Psoas muscle (tissue), 8 donors: ENCODE measurements around the gene MORN5. TPM values are rescaled to one million over a fixed set of nuclear protein-coding genes. Genes with fewer than 3 reads are reported as not detected.

Source experiments
- ATAC-seq, 4 donors: fragments of 200-7000 bp; cut with Tn5 transposase; one replicate each; pipeline ENCODE4 v1.9.1; 2020; ENCODE audit warnings: moderate library complexity in 3 of 4, mild to moderate bottlenecking in 2 of 4
- DNase-seq, 2 donors: peaks; one replicate each; pipeline ENCODE4 v3.0.0-alpha.2; 2020
- H3K27ac ChIP-seq: fragments of 200-600 bp; one replicate; pipeline ENCODE4 v1.8.0; 2022
- H3K27me3 ChIP-seq, 3 donors: fragments of 200-600 bp in 1 of 3; one replicate each; pipeline versions ENCODE4 v1.6.1 to v1.8.0; 2013 to 2022; ENCODE audit warnings: low read length in 2 of 3, mild to moderate bottlenecking in 2 of 3, moderate library complexity in 1 of 3; ENCODE audit not compliant: insufficient read depth in 3 of 3
- H3K36me3 ChIP-seq, 2 donors: fragments of 200-600 bp in 1 of 2; one replicate each; pipeline versions ENCODE4 v1.6.1 to v1.8.0; 2013 to 2022; ENCODE audit warnings: low read depth in 1 of 2, mild to moderate bottlenecking in 1 of 2, moderate library complexity in 1 of 2; ENCODE audit not compliant: insufficient read depth in 1 of 2
- H3K4me1 ChIP-seq: fragments of 200-600 bp; one replicate; pipeline ENCODE4 v1.8.0; 2022
- H3K4me3 ChIP-seq: fragments of 200-600 bp; one replicate; pipeline ENCODE4 v1.8.0; 2022; ENCODE audit warnings: mild to moderate bottlenecking
- H3K9me3 ChIP-seq: fragments of 200-600 bp; one replicate; pipeline ENCODE4 v1.8.0; 2022
- CTCF ChIP-seq: fragments of 200-600 bp; IDR thresholded peaks from one replicate; pipeline ENCODE4 v1.8.0; 2022; ENCODE audit warnings: antibody characterized with exemption
- WGBS, 3 donors: extraction: QIAGEN DNeasy Blood & Tissue Kit; methylation state at CpG; one replicate each; pipeline versions ENCODE4 v1.1.6 to v1.1.7; 2013; 5-methylcytosine and 5-hydroxymethylcytosine counted together
- intact Hi-C, 2 donors: fragments of 100-400 bp; cut with DNase I; formaldehyde crosslinking; loops; one replicate each; pipeline versions ENCODE4 v1.11.0 to v1.14.2; 2022
- polyA plus RNA-seq, 3 donors: library from polyadenylated mRNA; stranded (reverse); fragments of 200-250 nt; gene quantifications; one replicate each; pipeline ENCODE4 v1.2.3, GENCODE V29; 2013
- total RNA-seq, 4 donors: library from RNA; stranded (reverse); fragmentation: NEBNext Ultra II Directional in 2 of 4; extraction: Animal tissue kit (Norgen Biotek cat#: 25700) in 2 of 4; gene quantifications; one replicate each; pipeline versions ENCODE4 v1.2.1 to v1.2.4, GENCODE V29; 2021 to 2023
- donor health status: healthy with polysubstance abuse.
- donor health status: DM: no; HTN: no; CAD: no; lungs with moderate emphysema.
- donor health status: Bipolar disorder and iron deficiency.
- donor health status: healthy.
- donor health status: DM: yes; HTN: yes; CAD: no.
- donor health status: DM: no; HTN: no; CAD: no.
- donor health status: DM: no; HTN: no; CAD: no.
- donor health status: DM: yes; HTN: yes; CAD: no.

Gene MORN5
- total and polyA plus RNA-seq, 7 donors, result not detected

- H3K4me3 ChIP-seq, result no peak overlapping the region
- no peak for DNase-seq
- intact Hi-C loops, result no loop called here
- no peaks in the 10 kb centered on the region for H3K4me1 ChIP-seq
- H3K27ac ChIP-seq, result no peak overlapping the region
- no peak for TF ChIP-seq CTCF
- peaks cover 0 to 12% of the 10 kb centered on the region in 2 donors for H3K36me3 ChIP-seq
- WGBS, 3 donors, result 86 to 90% (median 87%) methylated on average over 7 of the region's 7 CpGs
- peaks cover 0 to 22% (median 3%) of the 10 kb centered on the region in 3 donors for H3K27me3 ChIP-seq
- ATAC-seq, result no peak
- H3K9me3 ChIP-seq, result no peaks in the 10 kb centered on the region
These were observed 74.5 kb downstream of the MORN5 start for GRCh38 chr9:122234022-122234748.

GRCh38 chr9:122236681-122237080 is 77.0 kb downstream of the MORN5 start:
- ATAC-seq (no peak), DNase-seq (no peak)
- TF ChIP-seq CTCF, result no peak
- Histone ChIP-seq H3K27ac (no peak overlapping the region), H3K4me1 (no peaks in the 10 kb centered on the region), H3K27me3 (no peaks in the 10 kb centered on the region), H3K36me3 (peaks cover 1 to 35% of the 10 kb centered on the region in 2 donors), H3K4me3 (no peak overlapping the region), H3K9me3 (no peaks in the 10 kb centered on the region)
- intact Hi-C loops, result no loop called here
- WGBS, 3 donors, result 71 to 77% (median 74%) methylated on average over 10 of the region's 10 CpGs

GRCh38 chr9:122239722-122240121 is 80.0 kb downstream of the MORN5 start:
- H3K9me3 ChIP-seq, result no peaks in the 10 kb centered on the region
- intact Hi-C loops, result no loop called here
- no peaks in the 10 kb centered on the region for H3K4me1 ChIP-seq
- peak in 1 of 2 donors; percentile 61 for DNase-seq
- H3K4me3 ChIP-seq, result no peak overlapping the region
- no peak overlapping the region for H3K27ac ChIP-seq
- WGBS, 3 donors, result 31 to 40% (median 35%) methylated on average over 5 of the region's 5 CpGs
- peak in 3 of 4 donors; percentile 75 to 95 (median 94) for ATAC-seq
- no peaks in the 10 kb centered on the region for H3K27me3 ChIP-seq
- peaks cover 11 to 65% of the 10 kb centered on the region in 2 donors for H3K36me3 ChIP-seq
- no peak for TF ChIP-seq CTCF

- no peak overlapping the region for H3K27ac ChIP-seq
- H3K36me3 ChIP-seq, result peaks cover 22 to 96% of the 10 kb centered on the region in 2 donors
- DNase-seq (no peak), ATAC-seq (no peak)
- WGBS, 3 donors, result 73 to 84% (median 84%) methylated on average over 3 of the region's 3 CpGs
- intact Hi-C loops, result no loop called here
- no peak overlapping the region for H3K4me3 ChIP-seq
- no peaks in the 10 kb centered on the region for H3K4me1 ChIP-seq
- TF ChIP-seq CTCF, result no peak
- no peaks in the 10 kb centered on the region for H3K27me3 ChIP-seq
- H3K9me3 ChIP-seq, result no peaks in the 10 kb centered on the region
These were observed 84.6 kb downstream of the MORN5 start for GRCh38 chr9:122244349-122244748.

GRCh38 chr9:122246666-122247065 is 87.0 kb downstream of the MORN5 start:
- intact Hi-C loops, result no loop called here
- WGBS, 3 donors, result 64 to 74% (median 73%) methylated on average over 3 of the region's 3 CpGs
- DNase-seq, result no peak
- Histone ChIP-seq H3K27ac (no peak overlapping the region), H3K4me3 (no peak overlapping the region), H3K4me1 (no peaks in the 10 kb centered on the region), H3K9me3 (no peaks in the 10 kb centered on the region), H3K27me3 (no peaks in the 10 kb centered on the region), H3K36me3 (peaks cover 24 to 98% of the 10 kb centered on the region in 2 donors)
- TF ChIP-seq CTCF, result no peak
- no peak for ATAC-seq
